IMR-90 (cell line): ENCODE results near the gene MSRB1. TPM values are rescaled to one million over a fixed set of nuclear protein-coding genes. Genes with fewer than 3 reads are reported as not detected.
A peak's percentile ranks its signal among the peaks of the same experiment; 100 is the strongest.

Experiments used
- ATAC-seq: fragments of 200-7000 bp; cut with Tn5 transposase; 2 replicates; pipeline ENCODE4 v1.9.1; 2020; ENCODE audit warnings: low read depth, mild to moderate bottlenecking, moderate library complexity
- BruUV-seq: library from RNA; stranded (reverse); fragments of 400-500 nt; replicated peaks from 2 replicates; lab custom pipeline; 2021; lab: Mats Ljungman, UMichigan
- CTCF ChIA-PET: fragments of 300-600 bp; formaldehyde crosslinking; extraction: SDS; loops from one replicate; lab custom pipeline; 2021; ENCODE audit warnings: antibody characterized with exemption; lab: Yijun Ruan, JAX
- POLR2A ChIA-PET: fragments of 300-600 bp; sonication (Branson Sonifier 250); formaldehyde crosslinking; loops from one replicate; lab custom pipeline; 2022; ENCODE audit warnings: antibody characterized with exemption; ENCODE audit not compliant: unreplicated experiment; lab: Charles Lee
- DNase-seq: peaks from one replicate; pipeline ENCODE4 v3.0.0; 2013
- H2AFZ ChIP-seq: replicated peaks from 2 replicates; pipeline ENCODE3; 2013; ENCODE audit warnings: low read length, mild to moderate bottlenecking; ENCODE audit not compliant: poor library complexity
- H2AK5ac ChIP-seq: 2 replicates; pipeline ENCODE4 v1.6.1; 2013; ENCODE audit warnings: low read depth, low read length, inconsistent platforms
- H2AK9ac ChIP-seq: replicated peaks from 2 replicates; pipeline ENCODE3; 2013; ENCODE audit warnings: mild to moderate bottlenecking, low read depth, low read length, moderate library complexity; ENCODE audit not compliant: poor library complexity
- H2BK120ac ChIP-seq: 2 replicates; pipeline ENCODE4 v1.6.1; 2013; ENCODE audit warnings: low read depth, low read length, inconsistent platforms
- H2BK15ac ChIP-seq: 3 replicates; pipeline ENCODE4 v1.6.1; 2013; ENCODE audit warnings: low read depth, low read length, inconsistent platforms
- H2BK20ac ChIP-seq: 2 replicates; pipeline ENCODE4 v1.6.1; 2013; ENCODE audit warnings: low read depth, mild to moderate bottlenecking, inconsistent platforms, low read length, moderate library complexity
- H2BK5ac ChIP-seq: 2 replicates; pipeline ENCODE4 v1.6.1; 2013; ENCODE audit warnings: mild to moderate bottlenecking, low read depth, low read length, inconsistent platforms; ENCODE audit not compliant: poor library complexity, severe bottlenecking
- H3K14ac ChIP-seq: replicated peaks from 2 replicates; pipeline ENCODE4 v1.6.1; 2013; ENCODE audit warnings: low read depth, low read length, inconsistent platforms
- H3K18ac ChIP-seq: 2 replicates; pipeline ENCODE4 v1.6.1; 2013; ENCODE audit warnings: low read depth, low read length, control low read depth
- H3K23ac ChIP-seq: 2 replicates; pipeline ENCODE4 v1.6.1; 2013; ENCODE audit warnings: low read depth, low read length, inconsistent platforms
- H3K27ac ChIP-seq: 2 replicates; pipeline ENCODE4 v1.5.1; 2013; ENCODE audit warnings: mild to moderate bottlenecking, control low read depth, low read length; ENCODE audit not compliant: insufficient read depth
- H3K27me3 ChIP-seq: 2 replicates; pipeline ENCODE4 v1.6.1; 2013; ENCODE audit warnings: low read length; ENCODE audit not compliant: control insufficient read depth, insufficient read depth
- H3K36me3 ChIP-seq: 2 replicates; pipeline ENCODE4 v1.6.1; 2013; ENCODE audit warnings: low read length, mixed read lengths; ENCODE audit not compliant: control insufficient read depth, insufficient read depth
- H3K4ac ChIP-seq: 2 replicates; pipeline ENCODE4 v1.6.1; 2013; ENCODE audit warnings: low read depth, low read length, inconsistent platforms
- H3K4me1 ChIP-seq: 2 replicates; pipeline ENCODE4 v1.6.1; 2013; ENCODE audit warnings: low read length, mixed read lengths; ENCODE audit not compliant: control insufficient read depth, insufficient read depth
- H3K4me2 ChIP-seq: 2 replicates; pipeline ENCODE4 v1.6.1; 2013; ENCODE audit warnings: low read depth, mild to moderate bottlenecking, control low read depth, low read length, moderate library complexity
- H3K4me3 ChIP-seq: 2 replicates; pipeline ENCODE4 v1.5.1; 2013; ENCODE audit warnings: low read depth, mild to moderate bottlenecking, control low read depth, low read length, moderate library complexity; ENCODE audit not compliant: insufficient read depth
- H3K56ac ChIP-seq: 2 replicates; pipeline ENCODE4 v1.6.1; 2013; ENCODE audit warnings: low read length, inconsistent platforms; ENCODE audit not compliant: insufficient read depth; ENCODE audit errors: extremely low read depth
- H3K79me1 ChIP-seq, 2 experiments: 2 replicates each; pipeline ENCODE4 v1.6.1; 2013; ENCODE audit warnings: low read length in 2 of 2, inconsistent platforms in 1 of 2, low read depth in 1 of 2
- H3K9ac ChIP-seq: 2 replicates; pipeline ENCODE4 v1.6.1; 2013; ENCODE audit warnings: low read depth, low read length, control low read depth
- H3K9me1 ChIP-seq: 2 replicates; pipeline ENCODE4 v1.6.1; 2013; ENCODE audit warnings: low read length, inconsistent platforms; ENCODE audit not compliant: insufficient read depth
- H3K9me3 ChIP-seq: 2 replicates; pipeline ENCODE4 v1.6.1; 2013; ENCODE audit warnings: low read length; ENCODE audit not compliant: control insufficient read depth, insufficient read depth
- H4K20me1 ChIP-seq: 2 replicates; pipeline ENCODE4 v1.6.1; 2013; ENCODE audit warnings: low read length, inconsistent platforms; ENCODE audit not compliant: insufficient read depth
- H4K5ac ChIP-seq: 2 replicates; pipeline ENCODE4 v1.6.1; 2013; ENCODE audit warnings: mild to moderate bottlenecking, low read depth, low read length, control low read depth
- H4K8ac ChIP-seq, 2 experiments: 2 replicates each; pipeline ENCODE4 v1.6.1; 2013; ENCODE audit warnings: low read depth in 2 of 2, low read length in 2 of 2, control low read depth in 1 of 2, inconsistent platforms in 1 of 2
- H4K91ac ChIP-seq: 2 replicates; pipeline ENCODE4 v1.6.1; 2013; ENCODE audit warnings: low read depth, low read length, inconsistent platforms; ENCODE audit not compliant: insufficient read depth
- CHD1 ChIP-seq: IDR thresholded peaks from 2 replicates; pipeline ENCODE4 v1.6.1; 2012; ENCODE audit warnings: low read depth, low read length, improper control_type of control experiment
- ELK1 ChIP-seq: fragments of 150-350 bp; IDR thresholded peaks from 2 replicates; pipeline ENCODE4 v1.6.1; 2016; ENCODE audit warnings: low read depth, mild to moderate bottlenecking, low read length, moderate library complexity, borderline replicate concordance
- FOS ChIP-seq: fragments of 150-350 bp; IDR thresholded peaks from 2 replicates; pipeline ENCODE4 v1.6.1; 2016; ENCODE audit warnings: low read depth, low read length
- MXI1 ChIP-seq: IDR thresholded peaks from 2 replicates; pipeline ENCODE4 v1.6.1; 2012; ENCODE audit warnings: low read depth, mild to moderate bottlenecking, low read length, moderate library complexity, borderline replicate concordance
- NFE2L2 ChIP-seq: fragments of 150-350 bp; IDR thresholded peaks from 2 replicates; pipeline ENCODE4 v1.6.1; 2016; ENCODE audit warnings: low read depth, mild to moderate bottlenecking, low read length
- RCOR1 ChIP-seq: IDR thresholded peaks from 2 replicates; pipeline ENCODE4 v1.6.1; 2012; ENCODE audit warnings: mild to moderate bottlenecking, low read length, improper control_type of control experiment; ENCODE audit not compliant: insufficient replicate concordance
- RFX5 ChIP-seq: IDR thresholded peaks from 2 replicates; pipeline ENCODE4 v1.8.0; 2012; ENCODE audit warnings: low read depth, mild to moderate bottlenecking, low read length, moderate library complexity
- SMC3 ChIP-seq: fragments of 150-350 bp; IDR thresholded peaks from 2 replicates; pipeline ENCODE4 v1.6.1; 2016; ENCODE audit warnings: low read depth, mild to moderate bottlenecking, antibody characterized with exemption, low read length, moderate library complexity
- WGBS, 2 experiments: methylation state at CpG; one replicate each; pipeline versions ENCODE4 v1.1.5 to v1.1.7; 2013; ENCODE audit warnings: missing lambda C conversion rate in 2 of 2; ENCODE audit not compliant: insufficient read length in 1 of 2; ENCODE audit errors: extremely low coverage in 2 of 2; 5-methylcytosine and 5-hydroxymethylcytosine counted together
- dilution Hi-C: fragments of 300-500 bp; cut with HindIII; formaldehyde crosslinking; loops from one replicate; pipeline ENCODE4 v1.14.3; 2018; ENCODE audit warnings: low sequenced_read_pairs; ENCODE audit not compliant: unreplicated experiment
- in situ Hi-C: fragments of 300-500 bp; cut with MboI; formaldehyde crosslinking; loops from 3 replicates; pipeline ENCODE4 v1.14.3; 2019; ENCODE audit warnings: low sequenced_read_pairs, inconsistent platforms, mixed read lengths
- intact Hi-C: fragments of 100-400 bp; cut with micrococcal nuclease; formaldehyde crosslinking; loops from 2 replicates; pipeline ENCODE4 v1.10.0; 2022
- polyA plus RNA-seq, 3 experiments: library from polyadenylated mRNA; depleted of rRNA; stranded (reverse); fragments of >200 nt; gene quantifications; 2 replicates each; pipeline ENCODE4 v1.2.3, GENCODE V29; 2012; ENCODE audit warnings: low replicate concordance in 1 of 3
- total RNA-seq: library from RNA; depleted of rRNA; stranded (reverse); fragments of >200 nt; gene quantifications from 2 replicates; pipeline ENCODE4 v1.2.3, GENCODE V29; 2012

The MSRB1 gene
- total and polyA plus RNA-seq, 2 of the 4 experiments (the other 2 are of a cell fraction): 17.0 to 32.3 TPM

GRCh38 chr16:1975432-1976215 lies 32.6 kb upstream of the MSRB1 start:
- TSS peak; percentile 50 for BruUV-seq
- in situ Hi-C loops: no loop called here
- H3K4ac ChIP-seq: no peak overlapping the region

More at GRCh38 chr16:1975432-1976215, 32.6 kb upstream of the MSRB1 start:
- Histone ChIP-seq H4K5ac (no peak overlapping the region), H2AK5ac (no peak overlapping the region), H3K27me3 (peaks cover 10% of the 10 kb centered on the region; the same call in 1 of the 2 replicates), H4K91ac (no peak overlapping the region), H4K8ac (no peak overlapping the region), H3K36me3 (peaks cover 48% of the 10 kb centered on the region), H3K27ac (no peak overlapping the region), H3K9me3 (no peaks in the 10 kb centered on the region), H3K14ac (no peak overlapping the region), H2AFZ (no peak overlapping the region), H3K9ac (no peak overlapping the region), H2BK15ac (no peak overlapping the region), H2BK120ac (no peak overlapping the region), H2AK9ac (peak overlapping the region; percentile 55), H3K4me3 (no peak overlapping the region), H3K4me2 (no peak overlapping the region), H3K9me1 (peaks cover 3% of the 10 kb centered on the region; the same call in 1 of the 2 replicates), H2BK20ac (no peak overlapping the region), H3K4me1 (peaks cover 6% of the 10 kb centered on the region), H2BK5ac (no peak overlapping the region), H3K23ac (no peak overlapping the region), H3K79me1 (peaks cover 5 to 31% of the 10 kb centered on the region in 2 experiments), H3K18ac (no peak overlapping the region), H3K56ac (no peak overlapping the region), H4K20me1 (no peaks in the 10 kb centered on the region; the same call in 1 of the 2 replicates)
- WGBS, 2 experiments: 95% methylated on average over 11 of the region's 33 CpGs; no CpG with 5 or more reads in 1 of the 2 experiments
- dilution Hi-C loops (no loop called here), intact Hi-C loops (no loop called here)
- no peak for ATAC-seq
- ChIA-PET POLR2A (no interaction called here), CTCF (no interaction called here)
- no peak for DNase-seq
- TF ChIP-seq CHD1 (no peak), RFX5 (no peak), ELK1 (no peak), SMC3 (no peak), RCOR1 (no peak), NFE2L2 (no peak), MXI1 (no peak), FOS (no peak)
